Upper lobe of left lung (tissue), 6 donors: ENCODE measurements around the gene GAB4. TPM values are rescaled to one million over a fixed set of nuclear protein-coding genes. Genes with fewer than 3 reads are reported as not detected.
A peak's percentile ranks its signal among the peaks of the same experiment; 100 is the strongest.

ENCODE experiments used
- ATAC-seq, 2 donors: fragments of 200-7000 bp; cut with Tn5 transposase; one replicate each; pipeline ENCODE4 v1.9.1; 2022; ENCODE audit warnings: mild to moderate bottlenecking in 2 of 2, moderate library complexity in 2 of 2; ENCODE audit not compliant: low FRiP score in 2 of 2
- DNase-seq, 2 donors: peaks; one replicate each; pipeline ENCODE4 v3.0.0-alpha.2; 2019 to 2020
- H3K27ac ChIP-seq, 4 donors: fragments of 200-600 bp; sonication (generic); one replicate each; pipeline ENCODE4 v1.5.1; 2016 to 2019
- H3K27me3 ChIP-seq, 4 donors: fragments of 200-600 bp; sonication (generic); one replicate each; pipeline ENCODE4 v1.5.1; 2017 to 2019
- H3K36me3 ChIP-seq, 4 donors: fragments of 200-600 bp; sonication (generic); one replicate each; pipeline ENCODE4 v1.5.1; 2016 to 2019
- H3K4me1 ChIP-seq, 4 donors: fragments of 200-600 bp; sonication (generic); one replicate each; pipeline ENCODE4 v1.5.1; 2018 to 2019
- H3K4me3 ChIP-seq, 4 donors: fragments of 200-600 bp; sonication (generic); one replicate each; pipeline ENCODE4 v1.5.1; 2017 to 2019; ENCODE audit warnings: mild to moderate bottlenecking in 2 of 4, moderate library complexity in 1 of 4
- H3K9me3 ChIP-seq, 4 donors: fragments of 200-600 bp; sonication (generic); one replicate each; pipeline ENCODE4 v1.5.1; 2018 to 2019
- EP300 ChIP-seq, 4 donors: sonication (generic); formaldehyde crosslinking; IDR thresholded peaks; one replicate each; pipeline ENCODE4 v1.5.1; 2017; ENCODE audit warnings: antibody characterized with exemption in 4 of 4, control low read depth in 2 of 4
- POLR2A ChIP-seq, 4 donors: fragments of 450-650 bp; IDR thresholded peaks; one replicate each; pipeline ENCODE4 v1.5.1; 2016 to 2017; ENCODE audit warnings: antibody characterized with exemption in 4 of 4, mild to moderate bottlenecking in 2 of 4
- POLR2AphosphoS5 ChIP-seq, 2 donors: sonication (generic); formaldehyde crosslinking; IDR thresholded peaks; one replicate each; pipeline ENCODE4 v1.5.1; 2017; ENCODE audit warnings: antibody characterized with exemption in 2 of 2
- WGBS, 2 donors: methylation state at CpG; one replicate each; pipeline ENCODE4 v1.1.5; 2017 to 2018; 5-methylcytosine and 5-hydroxymethylcytosine counted together
- total RNA-seq, 6 donors: library from RNA; depleted of rRNA in 4 of 6; stranded (reverse); fragments of >200 nt in 4 of 6; gene quantifications; one replicate each; pipeline versions ENCODE4 v1.1.0 to v1.2.1, GENCODE V29; 2016 to 2021
- TF ChIP-seq, protein P1 (sequence below), 6 experiments: fragments of 450-650 bp in 4 of 6; fragments of 200-600 bp in 2 of 6; sonication (generic) in 2 of 6; IDR thresholded peaks; one replicate each; pipeline ENCODE4 v1.5.1; 2016 to 2019; ENCODE audit warnings: antibody characterized with exemption in 6 of 6
- donor health status: DM: no; HTN: no; CAD: no; lungs with moderate emphysema.
- donor health status: DM: no; HTN: yes; CAD: no; lungs with severe emphysema.

GAB4 gene
- total RNA-seq, 6 donors from 2014 or later: not detected

DNA sequence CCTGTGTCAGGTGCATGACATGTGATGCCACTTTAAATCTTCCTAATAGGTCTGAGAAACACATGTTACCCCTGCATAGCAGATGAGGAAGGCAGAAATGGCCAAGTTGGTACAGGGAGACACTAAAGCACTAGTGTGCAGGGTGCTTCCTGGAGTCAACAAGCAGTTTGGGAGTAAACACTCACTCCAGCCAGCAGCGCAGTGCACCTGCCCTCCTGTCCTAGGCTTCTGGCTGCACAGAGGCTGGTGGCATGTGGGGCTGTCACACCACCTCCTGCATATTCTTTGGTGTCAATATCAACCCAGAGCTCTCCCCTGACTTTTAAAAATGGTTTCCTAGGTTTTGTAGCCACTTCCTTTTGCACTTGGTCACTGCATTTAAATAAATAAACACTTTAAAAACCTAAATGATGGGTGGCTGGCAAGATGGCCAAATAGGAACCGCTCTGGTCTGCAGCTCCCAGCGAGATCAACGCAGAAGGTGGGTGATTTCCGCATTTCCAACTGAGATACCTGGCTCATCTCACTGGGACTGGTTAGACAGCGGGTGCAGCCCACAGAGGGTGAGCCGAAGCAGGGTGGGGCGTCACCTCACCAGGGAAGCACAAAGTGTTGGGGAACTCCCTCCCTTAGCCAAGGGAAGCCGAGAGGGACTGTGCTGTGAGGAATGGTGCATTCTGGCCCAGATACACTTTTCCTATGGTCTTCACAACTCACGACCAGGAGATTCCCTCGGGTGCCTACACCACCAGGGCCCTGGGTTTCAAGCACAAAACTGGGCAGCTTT lies 33.5 kb downstream of the GAB4 start:
- DNase-seq (no peak), ATAC-seq (no peak)
- H3K9me3 ChIP-seq: peaks cover 0 to under 1% (median 0%) of the 10 kb centered on the region in 4 donors
- H3K27ac ChIP-seq: no peak overlapping the region
- H3K4me3 ChIP-seq: no peak overlapping the region
- TF ChIP-seq POLR2A (IDR thresholded peaks at IDR 0.05): no peak
- TF ChIP-seq, protein P1, sequence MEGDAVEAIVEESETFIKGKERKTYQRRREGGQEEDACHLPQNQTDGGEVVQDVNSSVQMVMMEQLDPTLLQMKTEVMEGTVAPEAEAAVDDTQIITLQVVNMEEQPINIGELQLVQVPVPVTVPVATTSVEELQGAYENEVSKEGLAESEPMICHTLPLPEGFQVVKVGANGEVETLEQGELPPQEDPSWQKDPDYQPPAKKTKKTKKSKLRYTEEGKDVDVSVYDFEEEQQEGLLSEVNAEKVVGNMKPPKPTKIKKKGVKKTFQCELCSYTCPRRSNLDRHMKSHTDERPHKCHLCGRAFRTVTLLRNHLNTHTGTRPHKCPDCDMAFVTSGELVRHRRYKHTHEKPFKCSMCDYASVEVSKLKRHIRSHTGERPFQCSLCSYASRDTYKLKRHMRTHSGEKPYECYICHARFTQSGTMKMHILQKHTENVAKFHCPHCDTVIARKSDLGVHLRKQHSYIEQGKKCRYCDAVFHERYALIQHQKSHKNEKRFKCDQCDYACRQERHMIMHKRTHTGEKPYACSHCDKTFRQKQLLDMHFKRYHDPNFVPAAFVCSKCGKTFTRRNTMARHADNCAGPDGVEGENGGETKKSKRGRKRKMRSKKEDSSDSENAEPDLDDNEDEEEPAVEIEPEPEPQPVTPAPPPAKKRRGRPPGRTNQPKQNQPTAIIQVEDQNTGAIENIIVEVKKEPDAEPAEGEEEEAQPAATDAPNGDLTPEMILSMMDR (IDR thresholded peaks at IDR 0.05): no peak
- TF ChIP-seq POLR2AphosphoS5 (IDR thresholded peaks at IDR 0.05): no peak
- no peak for TF ChIP-seq EP300 (IDR thresholded peaks at IDR 0.05)
- no peaks in the 10 kb centered on the region for H3K4me1 ChIP-seq
- 80 to 82% methylated on average over 11 of the region's 11 CpGs for WGBS, 2 donors
- H3K27me3 ChIP-seq: no peaks in the 10 kb centered on the region
- no peaks in the 10 kb centered on the region for H3K36me3 ChIP-seq

GRCh38 chr22:16973591-16974297 lies 34.3 kb downstream of the GAB4 start:
- 96 to 100% methylated on average over 2 of the region's 2 CpGs for WGBS, 2 donors
- ATAC-seq (peak in 1 of 2 donors; percentile 55), DNase-seq (no peak)
- TF ChIP-seq EP300 (IDR thresholded peaks at IDR 0.05) (no peak), POLR2A (IDR thresholded peaks at IDR 0.05) (no peak)
- no peaks in the 10 kb centered on the region for H3K4me1 ChIP-seq
- no peaks in the 10 kb centered on the region for H3K27me3 ChIP-seq
- H3K9me3 ChIP-seq: no peaks in the 10 kb centered on the region
- no peak overlapping the region for H3K27ac ChIP-seq
- H3K36me3 ChIP-seq: no peaks in the 10 kb centered on the region
- no peak overlapping the region for H3K4me3 ChIP-seq

GRCh38 chr22:16972311-16972710 lies 35.7 kb downstream of the GAB4 start:
- H3K36me3 ChIP-seq: no peaks in the 10 kb centered on the region
- no peak for ATAC-seq
- no peak for DNase-seq
- TF ChIP-seq EP300 (IDR thresholded peaks at IDR 0.05) (no peak), POLR2A (IDR thresholded peaks at IDR 0.05) (no peak), POLR2AphosphoS5 (IDR thresholded peaks at IDR 0.05) (no peak)
- TF ChIP-seq, protein P1 (IDR thresholded peaks at IDR 0.05): no peak
- H3K27me3 ChIP-seq: no peaks in the 10 kb centered on the region
- H3K27ac ChIP-seq: no peak overlapping the region
- WGBS, 2 donors: 80 to 86% methylated on average over 4 of the region's 4 CpGs
- H3K9me3 ChIP-seq: no peaks in the 10 kb centered on the region
- no peak overlapping the region for H3K4me3 ChIP-seq
- no peaks in the 10 kb centered on the region for H3K4me1 ChIP-seq

- no peaks in the 10 kb centered on the region for H3K36me3 ChIP-seq
- TF ChIP-seq POLR2A (IDR thresholded peaks at IDR 0.05) (no peak), EP300 (IDR thresholded peaks at IDR 0.05) (no peak), POLR2AphosphoS5 (IDR thresholded peaks at IDR 0.05) (no peak)
- TF ChIP-seq, protein P1 (IDR thresholded peaks at IDR 0.05): no peak
- H3K9me3 ChIP-seq: no peaks in the 10 kb centered on the region
- WGBS, 2 donors: 50 to 52% methylated on average over 4 of the region's 4 CpGs
- H3K27ac ChIP-seq: no peak overlapping the region
- H3K4me1 ChIP-seq: no peaks in the 10 kb centered on the region
- H3K27me3 ChIP-seq: no peaks in the 10 kb centered on the region
- DNase-seq (no peak), ATAC-seq (no peak)
- H3K4me3 ChIP-seq: no peak overlapping the region
These were observed 37.6 kb downstream of the GAB4 start for GRCh38 chr22:16970446-16970845.

DNA sequence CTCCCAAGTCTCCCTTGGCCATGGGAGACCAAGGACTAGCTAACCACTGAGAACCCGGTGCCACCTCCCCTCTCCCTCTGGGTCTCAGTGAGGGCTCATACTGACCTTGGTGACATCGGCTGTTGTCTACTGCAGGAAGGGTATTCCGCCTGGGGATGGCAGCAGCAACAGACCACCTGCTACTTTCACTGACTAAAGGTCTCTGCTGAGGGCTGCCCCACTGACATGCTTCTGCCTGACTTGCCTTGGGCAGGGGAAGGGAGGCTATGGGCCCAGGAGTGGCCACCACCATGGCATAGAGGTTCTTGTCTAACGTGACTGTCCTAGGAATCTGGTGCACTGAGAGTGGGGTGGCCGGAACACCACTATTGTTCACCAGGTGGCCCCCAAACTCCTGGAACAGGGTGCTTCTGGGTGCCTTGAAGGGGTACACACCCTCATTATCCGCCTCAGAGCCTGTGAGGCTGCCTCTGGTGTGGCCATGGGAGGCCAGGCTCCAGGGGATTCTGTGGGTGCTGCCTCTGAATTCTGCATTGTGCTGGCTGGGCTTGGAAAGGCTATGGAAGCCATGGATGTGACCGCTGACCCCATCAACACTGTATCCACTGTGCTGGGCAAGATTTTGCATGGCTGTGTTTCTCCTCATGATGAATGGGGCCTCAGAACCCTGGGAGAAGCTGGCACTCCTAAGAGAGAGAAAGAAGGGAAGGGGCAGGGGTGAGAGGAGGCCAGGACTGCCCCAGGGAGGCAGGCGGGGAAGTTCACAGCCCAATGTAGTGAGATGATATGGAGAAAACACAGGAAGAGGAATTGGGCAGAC lies 38.3 kb downstream of the GAB4 start:
- H3K4me1 ChIP-seq: no peaks in the 10 kb centered on the region

More for the DNA sequence above, 38.3 kb downstream of the GAB4 start:
- ATAC-seq: no peak
- no peak for DNase-seq
- Histone ChIP-seq H3K36me3 (no peaks in the 10 kb centered on the region), H3K27ac (no peak overlapping the region), H3K27me3 (no peaks in the 10 kb centered on the region), H3K9me3 (no peaks in the 10 kb centered on the region), H3K4me3 (no peak overlapping the region)
- TF ChIP-seq, protein P1 (IDR thresholded peaks at IDR 0.05): no peak
- TF ChIP-seq EP300 (IDR thresholded peaks at IDR 0.05) (no peak), POLR2A (IDR thresholded peaks at IDR 0.05) (no peak), POLR2AphosphoS5 (IDR thresholded peaks at IDR 0.05) (no peak)
- WGBS, 2 donors: 71 to 73% methylated on average over 4 to 6 of the region's 8 CpGs
